ENCODE measurements around the gene ADGRL3. TPM values are rescaled to one million over a fixed set of nuclear protein-coding genes. Genes with fewer than 3 reads are reported as not detected.
"Not testable (repeated sequence)": the region's sequence is repeated elsewhere in the genome, so short reads cannot be mapped to it uniquely, and the experiment has no call there.

The ADGRL3 gene
- polyA plus RNA-seq, 1 donor from 2014 or later, result not detected

DNA sequence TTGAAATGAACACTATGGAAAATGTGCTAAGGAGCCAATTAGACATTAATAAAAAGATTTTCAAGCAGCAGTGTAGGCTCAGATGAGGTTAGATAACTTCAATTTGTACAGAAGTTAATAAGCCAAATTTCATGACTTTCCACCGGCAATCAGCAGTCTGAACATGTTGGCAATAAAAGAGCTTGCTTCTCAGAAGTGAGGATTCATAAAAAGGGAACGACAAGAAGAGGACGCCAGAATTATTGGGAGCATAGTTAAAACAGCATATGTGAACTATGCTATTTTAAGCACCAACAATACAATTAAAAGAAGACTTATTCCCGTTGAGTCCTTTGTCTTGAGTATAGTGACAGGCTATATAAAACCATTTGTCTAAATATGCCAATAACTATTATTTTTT lies 785.3 kb downstream of the ADGRL3 start:
- H3K36me3 Mint-ChIP-seq, result no peaks in the 10 kb centered on the region
- H3K27me3 Mint-ChIP-seq, result no peaks in the 10 kb centered on the region
- H3K27ac Mint-ChIP-seq, result no peak overlapping the region
- H3K4me1 Mint-ChIP-seq, result no peaks in the 10 kb centered on the region
- H3K4me3 Mint-ChIP-seq, result no peak overlapping the region
- H3K9me3 Mint-ChIP-seq, result peaks cover 0 to 5% (median 2%) of the 10 kb centered on the region in 3 donors

GRCh38 chr4:61986929-61987328 lies 786.8 kb downstream of the ADGRL3 start:
- not testable (repeated sequence) for H3K4me1 Mint-ChIP-seq, H3K4me3 Mint-ChIP-seq, H3K27ac Mint-ChIP-seq, H3K36me3 Mint-ChIP-seq, H3K27me3 Mint-ChIP-seq, H3K9me3 Mint-ChIP-seq

GRCh38 chr4:61992351-61992750 lies 792.2 kb downstream of the ADGRL3 start:
- H3K27ac Mint-ChIP-seq, result no peak overlapping the region
- no peaks in the 10 kb centered on the region for H3K36me3 Mint-ChIP-seq
- peaks cover 0 to 14% (median 1%) of the 10 kb centered on the region in 3 donors for H3K9me3 Mint-ChIP-seq
- no peaks in the 10 kb centered on the region for H3K27me3 Mint-ChIP-seq
- peaks cover 0 to 2% (median 1%) of the 10 kb centered on the region in 3 donors for H3K4me1 Mint-ChIP-seq
- H3K4me3 Mint-ChIP-seq, result no peak overlapping the region

DNA sequence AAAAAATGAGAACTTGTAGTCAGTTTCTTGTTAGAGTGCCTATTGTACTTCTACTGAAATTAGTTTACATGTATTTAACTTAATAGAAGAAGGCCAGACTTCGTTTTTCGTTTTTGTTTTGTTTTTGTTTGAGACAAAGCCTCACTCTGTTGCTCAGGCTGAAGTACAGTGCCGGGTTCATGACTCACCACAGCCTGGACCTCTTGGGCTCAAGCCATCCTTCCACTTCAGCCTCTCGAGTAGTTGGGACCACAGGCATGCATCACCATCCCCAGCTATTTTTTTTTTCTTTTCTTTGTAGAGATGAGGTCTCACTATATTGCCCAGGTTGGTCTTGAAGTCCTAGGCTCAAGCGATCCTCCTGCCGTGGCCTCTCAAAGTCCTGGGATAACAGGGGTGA lies 793.9 kb downstream of the ADGRL3 start:
- Mint-ChIP-seq H3K27ac (no peak overlapping the region), H3K27me3 (no peaks in the 10 kb centered on the region), H3K4me1 (peaks cover 0 to 2% (median 1%) of the 10 kb centered on the region in 3 donors), H3K4me3 (no peak overlapping the region), H3K36me3 (no peaks in the 10 kb centered on the region), H3K9me3 (peaks cover 0 to 14% (median 1%) of the 10 kb centered on the region in 3 donors)

- no peaks in the 10 kb centered on the region for H3K36me3 Mint-ChIP-seq
- no peak overlapping the region for H3K4me3 Mint-ChIP-seq
- peaks cover 0 to 2% (median 1%) of the 10 kb centered on the region in 3 donors for H3K4me1 Mint-ChIP-seq
- H3K9me3 Mint-ChIP-seq, result peaks cover 0 to 14% (median 1%) of the 10 kb centered on the region in 3 donors
- H3K27me3 Mint-ChIP-seq, result no peaks in the 10 kb centered on the region
- H3K27ac Mint-ChIP-seq, result no peak overlapping the region
Observed at GRCh38 chr4:61995717-61996340, 795.7 kb downstream of the ADGRL3 start.

- peaks cover 0 to 2% (median 1%) of the 10 kb centered on the region in 3 donors for H3K4me1 Mint-ChIP-seq
- no peaks in the 10 kb centered on the region for H3K36me3 Mint-ChIP-seq
- H3K27me3 Mint-ChIP-seq, result no peaks in the 10 kb centered on the region
- H3K27ac Mint-ChIP-seq, result no peak overlapping the region
- peaks cover 0 to 14% (median 0%) of the 10 kb centered on the region in 3 donors for H3K9me3 Mint-ChIP-seq
- H3K4me3 Mint-ChIP-seq, result no peak overlapping the region
Observed at GRCh38 chr4:61996943-61997342, 796.8 kb downstream of the ADGRL3 start.

GRCh38 chr4:61997831-61998230 lies 797.7 kb downstream of the ADGRL3 start:
- H3K27ac Mint-ChIP-seq, result no peak overlapping the region
- H3K4me1 Mint-ChIP-seq, result peaks cover 0 to 2% (median 1%) of the 10 kb centered on the region in 3 donors
- no peak overlapping the region for H3K4me3 Mint-ChIP-seq
- no peaks in the 10 kb centered on the region for H3K27me3 Mint-ChIP-seq
- no peaks in the 10 kb centered on the region for H3K36me3 Mint-ChIP-seq
- peaks cover 0 to 14% (median 0%) of the 10 kb centered on the region in 3 donors for H3K9me3 Mint-ChIP-seq

GRCh38 chr4:62003695-62004094 lies 803.6 kb downstream of the ADGRL3 start:
- H3K9me3 Mint-ChIP-seq, result peaks cover 4 to 9% (median 6%) of the 10 kb centered on the region in 3 donors
- no peak overlapping the region for H3K4me3 Mint-ChIP-seq
- H3K27ac Mint-ChIP-seq, result no peak overlapping the region
- no peaks in the 10 kb centered on the region for H3K4me1 Mint-ChIP-seq
- no peaks in the 10 kb centered on the region for H3K36me3 Mint-ChIP-seq
- H3K27me3 Mint-ChIP-seq, result no peaks in the 10 kb centered on the region

DNA sequence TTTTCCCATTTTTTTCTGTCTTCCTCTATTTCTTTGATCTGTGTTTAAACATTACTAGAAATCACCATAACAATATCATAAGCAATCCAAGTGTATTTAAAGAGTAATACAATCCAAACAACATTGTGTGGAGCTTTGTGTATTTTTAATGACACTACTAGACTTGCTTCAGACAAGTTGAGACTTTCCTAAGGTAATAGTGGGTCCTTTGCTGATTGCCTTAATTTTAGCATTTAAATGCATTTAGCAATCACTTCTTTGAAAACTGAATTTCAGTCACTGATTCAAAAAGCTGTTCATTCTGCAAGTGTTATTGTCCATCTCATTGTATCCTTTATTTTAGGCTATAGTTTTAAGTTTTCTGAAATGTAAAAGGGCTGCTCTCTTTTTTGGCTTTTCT lies 804.8 kb downstream of the ADGRL3 start:
- Mint-ChIP-seq H3K4me1 (no peaks in the 10 kb centered on the region), H3K36me3 (no peaks in the 10 kb centered on the region), H3K27me3 (no peaks in the 10 kb centered on the region), H3K9me3 (peaks cover 4 to 9% (median 6%) of the 10 kb centered on the region in 3 donors), H3K27ac (no peak overlapping the region), H3K4me3 (no peak overlapping the region)

DNA sequence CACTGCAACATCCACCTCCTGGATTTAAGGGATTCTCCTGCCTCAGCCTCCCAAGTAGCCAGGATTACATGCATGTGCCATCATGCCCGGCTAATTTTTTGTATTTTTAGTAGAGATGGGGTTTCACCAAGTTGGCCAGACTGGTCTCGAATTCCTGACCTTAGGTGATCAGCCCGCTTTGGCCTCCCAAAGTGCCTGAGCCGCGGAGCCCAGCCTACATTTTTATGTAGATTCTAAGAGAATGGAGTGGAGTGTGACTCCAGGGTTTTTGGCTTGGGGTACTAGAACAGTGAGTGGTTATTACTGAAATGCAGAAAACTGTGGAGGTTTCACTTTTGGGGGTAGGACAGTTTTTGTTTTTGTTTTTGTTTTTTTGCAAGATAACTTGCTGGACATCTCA lies 806.0 kb downstream of the ADGRL3 start:
- Mint-ChIP-seq H3K27ac (no peak overlapping the region), H3K36me3 (no peaks in the 10 kb centered on the region), H3K27me3 (no peaks in the 10 kb centered on the region), H3K9me3 (peaks cover 4 to 12% (median 6%) of the 10 kb centered on the region in 3 donors), H3K4me3 (no peak overlapping the region), H3K4me1 (no peaks in the 10 kb centered on the region)

- H3K4me3 Mint-ChIP-seq, result no peak overlapping the region
- H3K27ac Mint-ChIP-seq, result no peak overlapping the region
- no peaks in the 10 kb centered on the region for H3K36me3 Mint-ChIP-seq
- H3K9me3 Mint-ChIP-seq, result peaks cover 2 to 21% (median 5%) of the 10 kb centered on the region in 3 donors
- no peaks in the 10 kb centered on the region for H3K4me1 Mint-ChIP-seq
- H3K27me3 Mint-ChIP-seq, result no peaks in the 10 kb centered on the region
Observed at GRCh38 chr4:62015043-62015739, 815.1 kb downstream of the ADGRL3 start.

DNA sequence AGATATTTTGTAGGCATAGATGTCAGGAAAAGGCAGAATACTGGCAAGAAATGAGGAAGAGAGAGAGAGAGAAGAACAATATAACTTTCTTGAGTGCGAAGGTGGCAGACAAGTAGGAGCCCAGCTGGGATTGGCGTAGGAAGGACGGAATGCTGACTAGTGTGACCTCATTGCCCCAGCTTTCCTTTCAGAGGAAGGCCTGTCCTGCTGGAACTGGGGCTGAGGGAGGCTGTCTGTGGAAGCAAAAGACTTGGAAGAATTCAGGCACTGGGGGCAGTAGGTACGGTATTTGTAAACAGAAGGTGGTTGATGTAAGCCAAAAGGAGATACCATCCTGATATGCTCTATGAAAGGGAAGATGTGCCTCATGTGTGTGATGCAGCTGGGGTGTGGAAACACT lies 818.4 kb downstream of the ADGRL3 start:
- Mint-ChIP-seq H3K4me3 (no peak overlapping the region), H3K27ac (no peak overlapping the region), H3K36me3 (no peaks in the 10 kb centered on the region), H3K9me3 (peaks cover 2 to 20% (median 5%) of the 10 kb centered on the region in 3 donors), H3K4me1 (no peaks in the 10 kb centered on the region), H3K27me3 (no peaks in the 10 kb centered on the region)

- H3K27ac Mint-ChIP-seq, result no peak overlapping the region
- peaks cover 0 to 6% (median 2%) of the 10 kb centered on the region in 3 donors for H3K9me3 Mint-ChIP-seq
- no peaks in the 10 kb centered on the region for H3K27me3 Mint-ChIP-seq
- H3K4me3 Mint-ChIP-seq, result no peak overlapping the region
- H3K4me1 Mint-ChIP-seq, result no peaks in the 10 kb centered on the region
- H3K36me3 Mint-ChIP-seq, result no peaks in the 10 kb centered on the region
Observed at GRCh38 chr4:62023633-62024032, 823.5 kb downstream of the ADGRL3 start.

DNA sequence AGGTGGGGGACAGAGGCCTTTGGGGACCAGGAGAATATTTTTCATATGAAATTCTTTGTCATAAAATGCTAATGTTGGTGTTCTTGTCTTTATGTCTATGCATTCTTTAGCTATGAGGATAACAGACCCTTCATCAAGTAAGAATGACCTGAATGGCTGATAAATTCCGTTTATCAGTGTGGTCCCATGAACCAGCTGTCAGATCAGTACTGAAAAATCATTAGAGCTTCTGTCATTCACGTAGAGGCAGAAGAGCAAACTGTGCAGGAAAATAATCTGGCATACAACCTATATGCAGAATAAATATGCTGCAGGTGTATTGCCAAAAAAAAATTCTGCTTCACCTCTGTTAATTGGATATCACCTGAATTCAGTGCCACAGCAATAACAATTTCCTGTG lies 828.6 kb downstream of the ADGRL3 start:
- Mint-ChIP-seq H3K36me3 (no peaks in the 10 kb centered on the region), H3K27ac (no peak overlapping the region), H3K4me3 (no peak overlapping the region), H3K27me3 (no peaks in the 10 kb centered on the region), H3K4me1 (no peaks in the 10 kb centered on the region), H3K9me3 (peaks cover 3 to 9% (median 3%) of the 10 kb centered on the region in 3 donors)

DNA sequence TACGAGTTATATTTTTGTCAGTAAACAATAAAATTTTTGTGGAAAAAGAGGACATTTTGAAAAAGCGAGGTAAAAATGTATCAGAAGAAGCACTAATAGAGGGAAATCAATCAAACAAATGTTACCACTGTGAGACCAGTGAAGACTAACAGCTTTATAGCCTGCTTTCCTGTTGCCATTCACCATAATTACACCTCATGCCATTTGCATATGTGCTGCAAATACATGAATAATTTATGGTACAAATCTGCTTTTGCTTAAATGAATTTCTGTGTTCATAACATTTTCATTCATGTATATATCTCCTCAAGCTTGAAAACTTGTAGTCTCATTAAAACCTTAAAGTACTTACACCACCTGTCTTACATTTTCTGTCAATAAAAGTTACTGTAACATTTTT lies 830.8 kb downstream of the ADGRL3 start:
- H3K4me3 Mint-ChIP-seq, result no peak overlapping the region
- peaks cover 3 to 15% (median 5%) of the 10 kb centered on the region in 3 donors for H3K9me3 Mint-ChIP-seq
- no peaks in the 10 kb centered on the region for H3K4me1 Mint-ChIP-seq
- no peaks in the 10 kb centered on the region for H3K27me3 Mint-ChIP-seq
- no peaks in the 10 kb centered on the region for H3K36me3 Mint-ChIP-seq
- no peak overlapping the region for H3K27ac Mint-ChIP-seq

DNA sequence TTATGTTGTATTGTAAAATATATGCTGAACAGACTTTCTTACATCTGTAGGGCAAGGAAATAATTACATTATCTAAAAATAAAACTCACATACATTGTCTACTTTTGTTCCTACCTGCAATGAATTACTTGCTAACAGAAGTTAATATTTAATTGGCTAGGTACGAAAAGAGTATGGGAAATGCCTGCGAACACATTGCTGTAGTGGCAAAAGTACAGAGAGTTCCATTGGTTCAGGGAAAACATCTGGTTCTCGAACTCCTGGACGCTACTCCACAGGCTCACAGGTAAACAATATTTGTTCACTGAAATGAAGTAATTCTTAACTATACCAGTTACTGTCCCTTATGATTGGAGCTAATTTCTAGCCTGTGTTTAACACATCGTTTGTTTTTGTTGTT lies 837.4 kb downstream of the ADGRL3 start:
- Mint-ChIP-seq H3K36me3 (no peaks in the 10 kb centered on the region), H3K9me3 (peaks cover 3 to 14% (median 6%) of the 10 kb centered on the region in 3 donors), H3K27me3 (no peaks in the 10 kb centered on the region), H3K4me3 (no peak overlapping the region), H3K4me1 (no peaks in the 10 kb centered on the region), H3K27ac (no peak overlapping the region)
